ENCODE results near the gene PARP16. TPM values are rescaled to one million over a fixed set of nuclear protein-coding genes. Genes with fewer than 3 reads are reported as not detected.

PARP16 gene
- total and polyA plus RNA-seq, 9 of the 15 experiments (the other 6 are each of a cell fraction or from before 2014, with no cell fraction given): 3.0 to 9.9 (median 5.8) TPM

DNA sequence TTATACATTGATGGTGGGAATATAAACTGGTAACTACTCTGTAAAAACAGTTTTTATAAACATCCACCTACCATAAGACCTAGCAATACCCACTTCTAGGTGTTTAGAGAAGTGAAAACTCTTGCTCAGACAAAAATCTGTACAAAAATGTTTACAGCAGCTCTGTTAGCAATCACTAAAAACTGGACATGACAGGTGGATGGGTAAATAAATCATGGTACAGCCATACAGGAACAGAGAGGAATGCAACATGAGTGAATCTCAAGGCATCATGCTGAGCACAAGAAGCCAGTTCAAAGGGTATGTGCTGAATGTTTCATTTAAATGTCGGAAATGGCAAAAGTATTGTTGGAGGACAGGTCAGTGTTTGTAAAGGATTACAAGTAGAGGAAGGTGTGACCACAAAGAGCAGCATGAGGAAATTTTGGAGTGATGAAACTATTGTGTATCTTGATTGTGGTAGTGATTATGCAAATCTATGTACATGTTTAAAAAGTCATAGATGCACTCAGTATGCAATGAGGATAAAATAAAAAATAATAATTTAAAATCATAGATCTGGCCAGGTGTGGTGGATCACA is 6.3 kb upstream of the PARP16 start:
- no peak overlapping the region for H3K4me2 ChIP-seq (ENCODE audit: insufficient read depth, low read length)
- no peaks in the 10 kb centered on the region for H3K27me3 ChIP-seq (ENCODE audit: control insufficient read depth in 2 of 2, insufficient read depth in 2 of 2, low read length in 2 of 2)
- no peaks in the 10 kb centered on the region for H3K79me2 ChIP-seq (ENCODE audit: control insufficient read depth, insufficient read depth, low read length)
- CTCF ChIA-PET (ENCODE audit: low intra/inter-chr PET ratio): no interaction called here
- H3K4me1 ChIP-seq (replicated peaks in 1 of 2; ENCODE audit: control insufficient read depth in 2 of 2, insufficient read depth in 2 of 2, low read length in 2 of 2): peaks cover 7 to 15% of the 10 kb centered on the region in 2 experiments; a peak in 4 of 5 replicates
- no peak overlapping the region for H2AFZ ChIP-seq (ENCODE audit: low read depth, low read length)
- no peaks in the 10 kb centered on the region for H3K36me3 ChIP-seq (ENCODE audit: control insufficient read depth, insufficient read depth, low read length)
- no peak overlapping the region for H3K9ac ChIP-seq (ENCODE audit: insufficient read depth in 1 of 2, low read depth in 2 of 2, low read length in 2 of 2)
- no peak for FAIRE-seq
- in situ Hi-C loops (cut with MboI) (loop anchor here (10.0 kb wide), 1 partner anchor 238 kb away; no protein-coding TSS in a partner anchor), intact Hi-C loops (cut with micrococcal nuclease) (no loop called here)
- DNase-seq (ENCODE audit: extremely low read depth in 1 of 4, low spot score in 3 of 4): no peak
- no peak overlapping the region for H3K4me3 ChIP-seq
- H3K9me3 ChIP-seq (replicated peaks; ENCODE audit: control insufficient read depth, insufficient read depth, low read depth, low read length): no peaks in the 10 kb centered on the region
- ATAC-seq: no peak
- WGBS (ENCODE audit: insufficient coverage, low coverage, missing lambda C conversion rate): 26% methylated on average over 1 of the region's 1 CpG
- no peak overlapping the region for H3K27ac ChIP-seq (ENCODE audit: extremely low read depth, low read depth, low read length)
- POLR2A ChIA-PET: interaction anchor here (1.0 to 8.4 kb wide), 2 partner anchors 12 kb away, joined by 3 to 91 read pairs; partner anchors contain the start of gene RNU5B-1
- H3K9me1 ChIP-seq (ENCODE audit: control insufficient read depth, insufficient read depth, low read length): no peaks in the 10 kb centered on the region
- H4K20me1 ChIP-seq (replicated peaks; ENCODE audit: control insufficient read depth, insufficient read depth, low read length): no peaks in the 10 kb centered on the region
- BruUV-seq (replicated peaks): no TSS peak
- peak; percentile 42 for TF ChIP-seq MEIS2 (IDR thresholded peaks at IDR 0.05; ENCODE audit: partially characterized antibody)
- no peak for TF ChIP-seq NR4A1 (CRISPR knock-in tag; IDR thresholded peaks at IDR 0.05)
- TF ChIP-seq NR4A1 (tag; IDR thresholded peaks at IDR 0.05): no peak
- peak; percentile 34; the same call in 1 of the 2 replicates for TF ChIP-seq CEBPB (tag; IDR thresholded peaks at IDR 0.05)
- no peak for TF ChIP-seq ZNF121 (CRISPR knock-in tag; conservative IDR thresholded peaks at IDR 0.05)
- no peak for TF ChIP-seq CEBPG (CRISPR knock-in tag; IDR thresholded peaks at IDR 0.05)
- peak; percentile 31 to 41; a peak in 1 of 4 replicates for TF ChIP-seq CEBPG (tag; conservative IDR thresholded peaks at IDR 0.05 in 1 of 2, IDR thresholded peaks at IDR 0.05 in 1 of 2)

Measured in K562 (cell line).